IMR-90 (cell line): ENCODE measurements around the gene LINGO1. TPM values are rescaled to one million over a fixed set of nuclear protein-coding genes. Genes with fewer than 3 reads are reported as not detected.

ENCODE experiments used
- ATAC-seq: fragments of 200-7000 bp; cut with Tn5 transposase; 2 replicates; pipeline ENCODE4 v1.9.1; 2020; ENCODE audit warnings: low read depth, mild to moderate bottlenecking, moderate library complexity
- BruUV-seq: library from RNA; stranded (reverse); fragments of 400-500 nt; replicated peaks from 2 replicates; lab custom pipeline; 2021; lab: Mats Ljungman, UMichigan
- CTCF ChIA-PET: fragments of 300-600 bp; formaldehyde crosslinking; extraction: SDS; loops from one replicate; lab custom pipeline; 2021; ENCODE audit warnings: antibody characterized with exemption; lab: Yijun Ruan, JAX
- POLR2A ChIA-PET: fragments of 300-600 bp; sonication (Branson Sonifier 250); formaldehyde crosslinking; loops from one replicate; lab custom pipeline; 2022; ENCODE audit warnings: antibody characterized with exemption; ENCODE audit not compliant: unreplicated experiment; lab: Charles Lee
- DNase-seq: peaks from one replicate; pipeline ENCODE4 v3.0.0; 2013
- H2AFZ ChIP-seq: replicated peaks from 2 replicates; pipeline ENCODE3; 2013; ENCODE audit warnings: low read length, mild to moderate bottlenecking; ENCODE audit not compliant: poor library complexity
- H2AK5ac ChIP-seq: 2 replicates; pipeline ENCODE4 v1.6.1; 2013; ENCODE audit warnings: low read depth, low read length, inconsistent platforms
- H2AK9ac ChIP-seq: replicated peaks from 2 replicates; pipeline ENCODE3; 2013; ENCODE audit warnings: mild to moderate bottlenecking, low read depth, low read length, moderate library complexity; ENCODE audit not compliant: poor library complexity
- H2BK120ac ChIP-seq: 2 replicates; pipeline ENCODE4 v1.6.1; 2013; ENCODE audit warnings: low read depth, low read length, inconsistent platforms
- H2BK15ac ChIP-seq: 3 replicates; pipeline ENCODE4 v1.6.1; 2013; ENCODE audit warnings: low read depth, low read length, inconsistent platforms
- H2BK20ac ChIP-seq: 2 replicates; pipeline ENCODE4 v1.6.1; 2013; ENCODE audit warnings: low read depth, mild to moderate bottlenecking, inconsistent platforms, low read length, moderate library complexity
- H2BK5ac ChIP-seq: 2 replicates; pipeline ENCODE4 v1.6.1; 2013; ENCODE audit warnings: mild to moderate bottlenecking, low read depth, low read length, inconsistent platforms; ENCODE audit not compliant: poor library complexity, severe bottlenecking
- H3K14ac ChIP-seq: replicated peaks from 2 replicates; pipeline ENCODE4 v1.6.1; 2013; ENCODE audit warnings: low read depth, low read length, inconsistent platforms
- H3K18ac ChIP-seq: 2 replicates; pipeline ENCODE4 v1.6.1; 2013; ENCODE audit warnings: low read depth, low read length, control low read depth
- H3K23ac ChIP-seq: 2 replicates; pipeline ENCODE4 v1.6.1; 2013; ENCODE audit warnings: low read depth, low read length, inconsistent platforms
- H3K27ac ChIP-seq: 2 replicates; pipeline ENCODE4 v1.5.1; 2013; ENCODE audit warnings: mild to moderate bottlenecking, control low read depth, low read length; ENCODE audit not compliant: insufficient read depth
- H3K27me3 ChIP-seq: 2 replicates; pipeline ENCODE4 v1.6.1; 2013; ENCODE audit warnings: low read length; ENCODE audit not compliant: control insufficient read depth, insufficient read depth
- H3K36me3 ChIP-seq: 2 replicates; pipeline ENCODE4 v1.6.1; 2013; ENCODE audit warnings: low read length, mixed read lengths; ENCODE audit not compliant: control insufficient read depth, insufficient read depth
- H3K4ac ChIP-seq: 2 replicates; pipeline ENCODE4 v1.6.1; 2013; ENCODE audit warnings: low read depth, low read length, inconsistent platforms
- H3K4me1 ChIP-seq: 2 replicates; pipeline ENCODE4 v1.6.1; 2013; ENCODE audit warnings: low read length, mixed read lengths; ENCODE audit not compliant: control insufficient read depth, insufficient read depth
- H3K4me2 ChIP-seq: 2 replicates; pipeline ENCODE4 v1.6.1; 2013; ENCODE audit warnings: low read depth, mild to moderate bottlenecking, control low read depth, low read length, moderate library complexity
- H3K4me3 ChIP-seq: 2 replicates; pipeline ENCODE4 v1.5.1; 2013; ENCODE audit warnings: low read depth, mild to moderate bottlenecking, control low read depth, low read length, moderate library complexity; ENCODE audit not compliant: insufficient read depth
- H3K56ac ChIP-seq: 2 replicates; pipeline ENCODE4 v1.6.1; 2013; ENCODE audit warnings: low read length, inconsistent platforms; ENCODE audit not compliant: insufficient read depth; ENCODE audit errors: extremely low read depth
- H3K79me1 ChIP-seq, 2 experiments: 2 replicates each; pipeline ENCODE4 v1.6.1; 2013; ENCODE audit warnings: low read length in 2 of 2, inconsistent platforms in 1 of 2, low read depth in 1 of 2
- H3K9ac ChIP-seq: 2 replicates; pipeline ENCODE4 v1.6.1; 2013; ENCODE audit warnings: low read depth, low read length, control low read depth
- H3K9me1 ChIP-seq: 2 replicates; pipeline ENCODE4 v1.6.1; 2013; ENCODE audit warnings: low read length, inconsistent platforms; ENCODE audit not compliant: insufficient read depth
- H3K9me3 ChIP-seq: 2 replicates; pipeline ENCODE4 v1.6.1; 2013; ENCODE audit warnings: low read length; ENCODE audit not compliant: control insufficient read depth, insufficient read depth
- H4K20me1 ChIP-seq: 2 replicates; pipeline ENCODE4 v1.6.1; 2013; ENCODE audit warnings: low read length, inconsistent platforms; ENCODE audit not compliant: insufficient read depth
- H4K5ac ChIP-seq: 2 replicates; pipeline ENCODE4 v1.6.1; 2013; ENCODE audit warnings: mild to moderate bottlenecking, low read depth, low read length, control low read depth
- H4K8ac ChIP-seq, 2 experiments: 2 replicates each; pipeline ENCODE4 v1.6.1; 2013; ENCODE audit warnings: low read depth in 2 of 2, low read length in 2 of 2, control low read depth in 1 of 2, inconsistent platforms in 1 of 2
- H4K91ac ChIP-seq: 2 replicates; pipeline ENCODE4 v1.6.1; 2013; ENCODE audit warnings: low read depth, low read length, inconsistent platforms; ENCODE audit not compliant: insufficient read depth
- CEBPB ChIP-seq: IDR thresholded peaks from 2 replicates; pipeline ENCODE4 v1.6.1; 2012; ENCODE audit warnings: low read depth, low read length, improper control_type of control experiment
- CHD1 ChIP-seq: IDR thresholded peaks from 2 replicates; pipeline ENCODE4 v1.6.1; 2012; ENCODE audit warnings: low read depth, low read length, improper control_type of control experiment
- CTCF ChIP-seq: conservative IDR thresholded peaks from 2 replicates; pipeline ENCODE4 v1.5.1; 2012; ENCODE audit warnings: mild to moderate bottlenecking, low read depth, low read length, improper control_type of control experiment
- ELK1 ChIP-seq: fragments of 150-350 bp; IDR thresholded peaks from 2 replicates; pipeline ENCODE4 v1.6.1; 2016; ENCODE audit warnings: low read depth, mild to moderate bottlenecking, low read length, moderate library complexity, borderline replicate concordance
- FOS ChIP-seq: fragments of 150-350 bp; IDR thresholded peaks from 2 replicates; pipeline ENCODE4 v1.6.1; 2016; ENCODE audit warnings: low read depth, low read length
- MAZ ChIP-seq: IDR thresholded peaks from 2 replicates; pipeline ENCODE4 v1.6.1; 2012; ENCODE audit warnings: low read depth, mild to moderate bottlenecking, low read length, improper control_type of control experiment, moderate library complexity, borderline replicate concordance
- MXI1 ChIP-seq: IDR thresholded peaks from 2 replicates; pipeline ENCODE4 v1.6.1; 2012; ENCODE audit warnings: low read depth, mild to moderate bottlenecking, low read length, moderate library complexity, borderline replicate concordance
- POLR2A ChIP-seq: IDR thresholded peaks from 2 replicates; pipeline ENCODE4 v1.6.1; 2012; ENCODE audit warnings: mild to moderate bottlenecking, low read depth, low read length
- RCOR1 ChIP-seq: IDR thresholded peaks from 2 replicates; pipeline ENCODE4 v1.6.1; 2012; ENCODE audit warnings: mild to moderate bottlenecking, low read length, improper control_type of control experiment; ENCODE audit not compliant: insufficient replicate concordance
- RFX5 ChIP-seq: IDR thresholded peaks from 2 replicates; pipeline ENCODE4 v1.8.0; 2012; ENCODE audit warnings: low read depth, mild to moderate bottlenecking, low read length, moderate library complexity
- USF2 ChIP-seq: fragments of 150-350 bp; IDR thresholded peaks from 2 replicates; pipeline ENCODE4 v1.6.1; 2017; ENCODE audit warnings: mild to moderate bottlenecking, antibody characterized with exemption, low read length, low read depth
- WGBS, 2 experiments: methylation state at CpG; one replicate each; pipeline versions ENCODE4 v1.1.5 to v1.1.7; 2013; ENCODE audit warnings: missing lambda C conversion rate in 2 of 2; ENCODE audit not compliant: insufficient read length in 1 of 2; ENCODE audit errors: extremely low coverage in 2 of 2; 5-methylcytosine and 5-hydroxymethylcytosine counted together
- dilution Hi-C: fragments of 300-500 bp; cut with HindIII; formaldehyde crosslinking; loops from one replicate; pipeline ENCODE4 v1.14.3; 2018; ENCODE audit warnings: low sequenced_read_pairs; ENCODE audit not compliant: unreplicated experiment
- in situ Hi-C: fragments of 300-500 bp; cut with MboI; formaldehyde crosslinking; loops from 3 replicates; pipeline ENCODE4 v1.14.3; 2019; ENCODE audit warnings: low sequenced_read_pairs, inconsistent platforms, mixed read lengths
- intact Hi-C: fragments of 100-400 bp; cut with micrococcal nuclease; formaldehyde crosslinking; loops from 2 replicates; pipeline ENCODE4 v1.10.0; 2022
- polyA plus RNA-seq, 3 experiments: library from polyadenylated mRNA; depleted of rRNA; stranded (reverse); fragments of >200 nt; gene quantifications; 2 replicates each; pipeline ENCODE4 v1.2.3, GENCODE V29; 2012; ENCODE audit warnings: low replicate concordance in 1 of 3
- total RNA-seq: library from RNA; depleted of rRNA; stranded (reverse); fragments of >200 nt; gene quantifications from 2 replicates; pipeline ENCODE4 v1.2.3, GENCODE V29; 2012

LINGO1 gene
- total and polyA plus RNA-seq, 2 of the 4 experiments (the other 2 are of a cell fraction) = 0.05 TPM; not detected in 1

- intact Hi-C loops = no loop called here
- dilution Hi-C loops = no loop called here
- Histone ChIP-seq H3K23ac (no peak overlapping the region), H3K14ac (no peak overlapping the region), H2BK120ac (no peak overlapping the region), H4K8ac (no peak overlapping the region), H3K9ac (no peak overlapping the region), H4K5ac (no peak overlapping the region), H3K4ac (no peak overlapping the region), H4K20me1 (no peaks in the 10 kb centered on the region), H3K27ac (no peak overlapping the region), H3K27me3 (peaks cover 75% of the 10 kb centered on the region), H2AK9ac (no peak overlapping the region), H3K18ac (no peak overlapping the region), H3K9me1 (no peaks in the 10 kb centered on the region), H3K36me3 (no peaks in the 10 kb centered on the region), H3K79me1 (no peaks in the 10 kb centered on the region), H2BK5ac (no peak overlapping the region), H3K9me3 (peaks cover 4% of the 10 kb centered on the region), H2AK5ac (no peak overlapping the region), H3K4me2 (no peak overlapping the region), H4K91ac (no peak overlapping the region), H2AFZ (no peak overlapping the region), H3K4me3 (no peak overlapping the region), H2BK20ac (no peak overlapping the region), H3K56ac (no peak overlapping the region), H3K4me1 (no peaks in the 10 kb centered on the region), H2BK15ac (no peak overlapping the region)
- CTCF ChIA-PET = no interaction called here
- 0% methylated on average over 1 of the region's 7 CpGs; no CpG with 5 or more reads in 1 of the 2 experiments for WGBS, 2 experiments
- TF ChIP-seq RCOR1 (no peak), FOS (no peak), MXI1 (no peak), RFX5 (no peak), ELK1 (no peak), CTCF (no peak), MAZ (no peak), POLR2A (no peak), USF2 (no peak), CHD1 (no peak), CEBPB (no peak)
- no peak for ATAC-seq
- BruUV-seq = no TSS peak
- in situ Hi-C loops = no loop called here
- DNase-seq = no peak
- POLR2A ChIA-PET = no interaction called here
These were observed 39.4 kb upstream of the LINGO1 start for GRCh38 chr15:77672135-77672534.
